HCT116 (cell line): Measurements from ENCODE around the gene GLRX3. TPM values are rescaled to one million over a fixed set of nuclear protein-coding genes. Genes with fewer than 3 reads are reported as not detected.

Experiments
- ATAC-seq: fragments of 200-7000 bp; cut with Tn5 transposase; 2 replicates; pipeline ENCODE4 v1.9.1; 2020; ENCODE audit warnings: mild to moderate bottlenecking, moderate library complexity
- BruUV-seq: library from RNA; stranded (reverse); fragments of 400-500 nt; replicated peaks from 2 replicates; lab custom pipeline; 2021; lab: Mats Ljungman, UMichigan
- CTCF ChIA-PET: fragments of 300-600 bp; sonication (Branson Sonifier 250); formaldehyde crosslinking; loops from one replicate; lab custom pipeline; 2021; ENCODE audit warnings: antibody characterized with exemption; lab: Charles Lee
- POLR2A ChIA-PET: fragments of 300-600, 350-600 bp; sonication (Branson Sonifier 250); formaldehyde crosslinking; loops from one replicate; lab custom pipeline; 2021; ENCODE audit warnings: antibody characterized with exemption; lab: Charles Lee
- RAD21 ChIA-PET, 2 experiments: fragments of 300-600 bp; sonication (Branson Sonifier 250); formaldehyde crosslinking; loops; one replicate each; lab custom pipeline; 2023; ENCODE audit warnings: low total read pairs in 2 of 2; ENCODE audit not compliant: uncharacterized antibody in 2 of 2, unreplicated experiment in 2 of 2, low non-redundant PET in 1 of 2; lab: Charles Lee
- DNase-seq: peaks from one replicate; pipeline ENCODE4 v3.0.0-alpha.2; 2010; ENCODE audit warnings: low read depth, low spot score
- H2AFZ ChIP-seq: fragments of 200-600 bp; shearing (Covaris generic), sonication (generic); 2 replicates; pipeline ENCODE4 v1.6.1; 2017; ENCODE audit warnings: low read depth, mixed run types, mixed read lengths, antibody characterized with exemption, low read length; ENCODE audit not compliant: poor library complexity, severe bottlenecking
- H3K27ac ChIP-seq: 2 replicates; pipeline ENCODE4 v1.5.1; 2012; ENCODE audit warnings: low read depth, low read length
- H3K27me3 ChIP-seq: fragments of 200-600 bp; sonication (generic); 2 replicates; pipeline ENCODE4 v1.6.1; 2016; ENCODE audit warnings: mixed run types, low read length, mixed read lengths; ENCODE audit not compliant: insufficient read depth
- H3K36me3 ChIP-seq, 2 experiments: fragments of 200-500 bp in 1 of 2; fragments of 200-600 bp in 1 of 2; sonication (Bioruptor generic) in 1 of 2; sonication (generic) in 1 of 2; 2 replicates each; pipeline versions ENCODE4 v1.5.1 to v1.6.1; 2014 to 2016; ENCODE audit warnings: low read length in 2 of 2, inconsistent platforms in 1 of 2, mixed read lengths in 1 of 2, mixed run types in 1 of 2; ENCODE audit not compliant: insufficient read depth in 2 of 2, control insufficient read depth in 1 of 2
- H3K4me1 ChIP-seq, 2 experiments: fragments of 200-600 bp in 1 of 2; sonication (generic) in 1 of 2; 2 replicates each; pipeline versions ENCODE4 v1.5.1 to v1.6.1; 2012 to 2017; ENCODE audit warnings: low read length in 2 of 2, inconsistent platforms in 1 of 2, mild to moderate bottlenecking in 1 of 2, mixed read lengths in 1 of 2, mixed run types in 1 of 2, moderate library complexity in 1 of 2; ENCODE audit not compliant: insufficient read depth in 2 of 2, control insufficient read depth in 1 of 2
- H3K4me2 ChIP-seq: fragments of 200-600 bp; sonication (generic); 2 replicates; pipeline ENCODE4 v1.6.1; 2017; ENCODE audit warnings: mixed run types, low read length, mixed read lengths
- H3K4me3 ChIP-seq, 2 experiments: fragments of 200-600 bp in 1 of 2; sonication (generic) in 1 of 2; replicated peaks in 1 of 2; 2 replicates each; pipeline ENCODE4 v1.5.1; 2011 to 2016; ENCODE audit warnings: low read length in 2 of 2, control low read depth in 1 of 2, low read depth in 1 of 2, mild to moderate bottlenecking in 1 of 2, mixed read lengths in 1 of 2, mixed run types in 1 of 2
- H3K79me2 ChIP-seq: fragments of 200-600 bp; sonication (generic); 2 replicates; pipeline ENCODE4 v1.6.1; 2017; ENCODE audit warnings: mild to moderate bottlenecking, mixed run types, low read length, moderate library complexity, mixed read lengths; ENCODE audit not compliant: insufficient read depth
- H3K9ac ChIP-seq: fragments of 200-600 bp; sonication (generic); 2 replicates; pipeline ENCODE4 v1.6.1; 2016; ENCODE audit warnings: low read length, mixed read lengths
- H3K9me2 ChIP-seq: fragments of 200-600 bp; sonication (generic), shearing (Covaris generic); 2 replicates; pipeline ENCODE4 v1.6.1; 2017; ENCODE audit warnings: mixed run types, mild to moderate bottlenecking, moderate library complexity; ENCODE audit not compliant: insufficient read depth
- H3K9me3 ChIP-seq, 2 experiments: fragments of 200-500 bp in 1 of 2; fragments of 200-600 bp in 1 of 2; sonication (Bioruptor generic) in 1 of 2; sonication (generic) in 1 of 2; 2 replicates each; pipeline ENCODE4 v1.6.1; 2014 to 2017; ENCODE audit warnings: low read length in 2 of 2, mixed read lengths in 2 of 2, inconsistent platforms in 1 of 2, low read depth in 1 of 2, mild to moderate bottlenecking in 1 of 2, mixed run types in 1 of 2, moderate library complexity in 1 of 2; ENCODE audit not compliant: control insufficient read depth in 1 of 2, insufficient read depth in 1 of 2
- H4K20me1 ChIP-seq: fragments of 200-600 bp; sonication (generic), shearing (Covaris generic); 2 replicates; pipeline ENCODE4 v1.6.1; 2017; ENCODE audit warnings: mixed run types, mild to moderate bottlenecking, moderate library complexity; ENCODE audit not compliant: insufficient read depth
- CTCF ChIP-seq, 3 experiments: fragments of 200-600 bp in 1 of 3; sonication (generic) in 1 of 3; IDR thresholded peaks in 2 of 3; conservative IDR thresholded peaks in 1 of 3; 2 replicates each; pipeline ENCODE4 v1.5.1; 2012 to 2017; ENCODE audit warnings: low read depth in 2 of 3, low read length in 2 of 3, antibody characterized with exemption in 1 of 3, borderline replicate concordance in 1 of 3, control low read depth in 1 of 3, mild to moderate bottlenecking in 1 of 3, mixed read lengths in 1 of 3, mixed run types in 1 of 3, moderate library complexity in 1 of 3; ENCODE audit not compliant: insufficient read depth in 1 of 3
- EZH2phosphoT487 ChIP-seq: fragments of 200-600 bp; IDR thresholded peaks from 2 replicates; pipeline ENCODE4 v1.6.1; 2018; ENCODE audit warnings: antibody characterized with exemption, borderline replicate concordance
- FOSL1 ChIP-seq: IDR thresholded peaks from 2 replicates; pipeline ENCODE4 v1.6.1; 2012; ENCODE audit warnings: low read depth
- JUND ChIP-seq: IDR thresholded peaks from 2 replicates; pipeline ENCODE4 v1.6.1; 2012
- MAX ChIP-seq: IDR thresholded peaks from 2 replicates; pipeline ENCODE4 v1.6.1; 2012
- REST ChIP-seq: IDR thresholded peaks from 2 replicates; pipeline ENCODE4 v1.6.1; 2012; ENCODE audit warnings: low read depth
- SRF ChIP-seq: IDR thresholded peaks from 2 replicates; pipeline ENCODE4 v1.6.1; 2012; ENCODE audit warnings: low read depth
- YY1 ChIP-seq: IDR thresholded peaks from 2 replicates; pipeline ENCODE4 v1.6.1; 2011; ENCODE audit warnings: low read length, low read depth, moderate library complexity, mild to moderate bottlenecking; ENCODE audit not compliant: insufficient replicate concordance; ENCODE audit errors: extremely low read depth
- ZBTB33 ChIP-seq: IDR thresholded peaks from 2 replicates; pipeline ENCODE4 v1.6.1; 2011; ENCODE audit warnings: mild to moderate bottlenecking, low read length, moderate library complexity; ENCODE audit not compliant: insufficient replicate concordance; ENCODE audit errors: extremely low read depth
- ZFX ChIP-seq: fragments of 450-650 bp; IDR thresholded peaks from 2 replicates; pipeline ENCODE4 v1.6.1; 2017
- intact Hi-C: fragments of 100-400 bp; cut with micrococcal nuclease; formaldehyde crosslinking; loops from 2 replicates; pipeline ENCODE4 v1.10.0; 2022
- total RNA-seq: library from RNA; stranded (reverse); gene quantifications from one replicate; pipeline ENCODE4 v1.2.1, GENCODE V29; 2021; ENCODE audit not compliant: unreplicated experiment

Gene GLRX3
- total RNA-seq, 1 experiment from 2014 or later, result 59.1 TPM

- RAD21 ChIA-PET, result no interaction called here
- no TSS peak for BruUV-seq
- no peak overlapping the region for H3K4me2 ChIP-seq
- H3K9ac ChIP-seq, result no peak overlapping the region
- TF ChIP-seq ZFX (no peak), ZBTB33 (no peak), MAX (no peak), JUND (no peak), YY1 (no peak), REST (no peak), FOSL1 (no peak), SRF (no peak), CTCF (IDR thresholded peaks at IDR 0.05 in 2 of 3, conservative IDR thresholded peaks at IDR 0.05 in 1 of 3; ENCODE audit: borderline replicate concordance in 1 of 3, insufficient read depth in 1 of 3, low read depth in 2 of 3, low read length in 2 of 3) (no peak), EZH2phosphoT487 (no peak)
- H3K9me3 ChIP-seq, result no peaks in the 10 kb centered on the region
- peaks cover 8 to 19% of the 10 kb centered on the region in 2 experiments; a peak in 3 of 4 replicates for H3K4me1 ChIP-seq
- POLR2A ChIA-PET, result no interaction called here
- H3K9me2 ChIP-seq, result no peaks in the 10 kb centered on the region
- no peak overlapping the region for H2AFZ ChIP-seq
- H4K20me1 ChIP-seq, result 0 out of 2 replicates have a peak, but pooled peaks cover 6% of the 10 kb centered on the region
- H3K27me3 ChIP-seq, result no peaks in the 10 kb centered on the region
- H3K4me3 ChIP-seq, result no peak overlapping the region
- peaks cover 95% of the 10 kb centered on the region for H3K79me2 ChIP-seq
- CTCF ChIA-PET, result no interaction called here
- no peak overlapping the region for H3K27ac ChIP-seq
- peaks cover 0 to 4% of the 10 kb centered on the region in 2 experiments; a peak in 1 of 4 replicates for H3K36me3 ChIP-seq
- DNase-seq, result no peak
- ATAC-seq, result no peak
- intact Hi-C loops, result no loop called here
These were observed 5.7 kb downstream of the GLRX3 start for GRCh38 chr10:130141878-130142277.
